ENCODE data around the gene AOPEP.

The AOPEP gene

GRCh38 chr9:95091601-95092261, 365.2 kb downstream of the AOPEP start:
- Histone ChIP-seq H3K9ac (peak overlapping the region; percentile 70; the same call in 1 of the 2 replicates), H3K27me3 (no peaks in the 10 kb centered on the region), H3K9me3 (no peaks in the 10 kb centered on the region), H3K4me2 (peak overlapping the region; percentile 93), H4K20me1 (peaks cover 17% of the 10 kb centered on the region), H3K4me3 (0 out of 2 replicates have a peak overlapping the region, but pooled peaks have one; percentile 35), H3K27ac (peak overlapping the region; percentile 78), H3K36me3 (peaks cover 2% of the 10 kb centered on the region), H3K4me1 (peaks cover 82% of the 10 kb centered on the region)
- TF ChIP-seq Cebpa-rat (IDR thresholded peaks at IDR 0.05) = no peak

- Histone ChIP-seq H3K9ac (peak overlapping the region; percentile 70), H3K27me3 (no peaks in the 10 kb centered on the region), H3K4me1 (peaks cover 85% of the 10 kb centered on the region), H3K9me3 (no peaks in the 10 kb centered on the region), H3K36me3 (no peaks in the 10 kb centered on the region), H3K27ac (peak overlapping the region; percentile 78), H3K4me3 (peak overlapping the region; percentile 35), H4K20me1 (peaks cover 17% of the 10 kb centered on the region), H3K4me2 (peak overlapping the region; percentile 93)
- no peak for TF ChIP-seq Cebpa-rat (IDR thresholded peaks at IDR 0.05)
Observed at GRCh38 chr9:95092262-95093072, 366.0 kb downstream of the AOPEP start.

- peak overlapping the region; percentile 70; the same call in 1 of the 2 replicates for H3K9ac ChIP-seq
- no peak for TF ChIP-seq Cebpa-rat (IDR thresholded peaks at IDR 0.05)
- H3K36me3 ChIP-seq = no peaks in the 10 kb centered on the region
- H3K9me3 ChIP-seq = no peaks in the 10 kb centered on the region
- no peaks in the 10 kb centered on the region for H3K27me3 ChIP-seq
- peaks cover 17% of the 10 kb centered on the region for H4K20me1 ChIP-seq
- H3K4me1 ChIP-seq = peaks cover 85% of the 10 kb centered on the region
- H3K4me3 ChIP-seq = no peak overlapping the region
- H3K27ac ChIP-seq = no peak overlapping the region; the same call in 1 of the 2 replicates
- peak overlapping the region; percentile 93 for H3K4me2 ChIP-seq
Observed at GRCh38 chr9:95093586-95093985, 367.1 kb downstream of the AOPEP start.

- H3K9me3 ChIP-seq = no peaks in the 10 kb centered on the region
- TF ChIP-seq Cebpa-rat (IDR thresholded peaks at IDR 0.05) = no peak
- H3K27me3 ChIP-seq = no peaks in the 10 kb centered on the region
- H3K27ac ChIP-seq = no peak overlapping the region
- no peak overlapping the region for H3K4me3 ChIP-seq
- H4K20me1 ChIP-seq = peaks cover 17% of the 10 kb centered on the region
- peaks cover 85% of the 10 kb centered on the region for H3K4me1 ChIP-seq
- no peaks in the 10 kb centered on the region for H3K36me3 ChIP-seq
- H3K4me2 ChIP-seq = peak overlapping the region; percentile 93
- H3K9ac ChIP-seq = no peak overlapping the region
Observed at GRCh38 chr9:95094002-95094401, 367.5 kb downstream of the AOPEP start.

GRCh38 chr9:95095641-95096355, 369.3 kb downstream of the AOPEP start:
- Histone ChIP-seq H3K9ac (no peak overlapping the region), H3K27ac (no peak overlapping the region), H3K9me3 (no peaks in the 10 kb centered on the region), H3K36me3 (peaks cover 3% of the 10 kb centered on the region; the same call in 1 of the 2 replicates), H4K20me1 (peaks cover 10% of the 10 kb centered on the region), H3K27me3 (no peaks in the 10 kb centered on the region), H3K4me3 (no peak overlapping the region), H3K4me2 (peak overlapping the region; percentile 93; the same call in 1 of the 2 replicates), H3K4me1 (peaks cover 79% of the 10 kb centered on the region)
- no peak for TF ChIP-seq Cebpa-rat (IDR thresholded peaks at IDR 0.05)

GRCh38 chr9:95096381-95096780, 369.9 kb downstream of the AOPEP start:
- H3K27ac ChIP-seq = no peak overlapping the region
- H3K9ac ChIP-seq = no peak overlapping the region
- peaks cover 5% of the 10 kb centered on the region for H4K20me1 ChIP-seq
- TF ChIP-seq Cebpa-rat (IDR thresholded peaks at IDR 0.05) = no peak
- no peak overlapping the region for H3K4me3 ChIP-seq
- no peak overlapping the region; the same call in 1 of the 2 replicates for H3K4me2 ChIP-seq
- H3K9me3 ChIP-seq = no peaks in the 10 kb centered on the region
- H3K4me1 ChIP-seq = peaks cover 73% of the 10 kb centered on the region
- no peaks in the 10 kb centered on the region for H3K27me3 ChIP-seq
- H3K36me3 ChIP-seq = peaks cover 6% of the 10 kb centered on the region; the same call in 1 of the 2 replicates

GRCh38 chr9:95096807-95097206, 370.3 kb downstream of the AOPEP start:
- peaks cover 6% of the 10 kb centered on the region; the same call in 1 of the 2 replicates for H3K36me3 ChIP-seq
- peaks cover 69% of the 10 kb centered on the region for H3K4me1 ChIP-seq
- no peak overlapping the region for H3K4me3 ChIP-seq

GRCh38 chr9:95097279-95097678, 370.8 kb downstream of the AOPEP start:
- Histone ChIP-seq H3K9me3 (no peaks in the 10 kb centered on the region), H3K4me2 (no peak overlapping the region), H3K4me1 (peaks cover 64% of the 10 kb centered on the region), H3K27me3 (no peaks in the 10 kb centered on the region), H3K36me3 (peaks cover 6% of the 10 kb centered on the region; the same call in 1 of the 2 replicates), H4K20me1 (no peaks in the 10 kb centered on the region), H3K9ac (no peak overlapping the region), H3K4me3 (no peak overlapping the region), H3K27ac (no peak overlapping the region)
- no peak for TF ChIP-seq Cebpa-rat (IDR thresholded peaks at IDR 0.05)

More at GRCh38 chr9:95096807-95097206, 370.3 kb downstream of the AOPEP start:
- no peak overlapping the region for H3K9ac ChIP-seq
- H3K27me3 ChIP-seq = no peaks in the 10 kb centered on the region
- TF ChIP-seq Cebpa-rat (IDR thresholded peaks at IDR 0.05) = no peak
- H3K9me3 ChIP-seq = no peaks in the 10 kb centered on the region
- no peak overlapping the region for H3K27ac ChIP-seq
- no peak overlapping the region; the same call in 1 of the 2 replicates for H3K4me2 ChIP-seq
- peaks cover under 1% of the 10 kb centered on the region; the same call in 1 of the 2 replicates for H4K20me1 ChIP-seq

- H3K27me3 ChIP-seq = no peaks in the 10 kb centered on the region
- H3K9ac ChIP-seq = peak overlapping the region; percentile 40
- H4K20me1 ChIP-seq = no peaks in the 10 kb centered on the region
- no peak for TF ChIP-seq Cebpa-rat (IDR thresholded peaks at IDR 0.05)
- H3K27ac ChIP-seq = peak overlapping the region; percentile 50
- H3K4me1 ChIP-seq = peaks cover 52% of the 10 kb centered on the region
- no peak overlapping the region for H3K4me3 ChIP-seq
- H3K9me3 ChIP-seq = no peaks in the 10 kb centered on the region
- peaks cover 6% of the 10 kb centered on the region; the same call in 1 of the 2 replicates for H3K36me3 ChIP-seq
- peak overlapping the region; percentile 81 for H3K4me2 ChIP-seq
Observed at GRCh38 chr9:95098391-95098921, 372.0 kb downstream of the AOPEP start.

Measured in BLaER1 (cell line).